ENCODE data around the gene OR13C2. TPM values are rescaled to one million over a fixed set of nuclear protein-coding genes. Genes with fewer than 3 reads are reported as not detected.

OR13C2 gene
- polyA plus RNA-seq, 4 donors, result 0.18 to 0.35 (median 0.32) TPM; not detected in 1

DNA sequence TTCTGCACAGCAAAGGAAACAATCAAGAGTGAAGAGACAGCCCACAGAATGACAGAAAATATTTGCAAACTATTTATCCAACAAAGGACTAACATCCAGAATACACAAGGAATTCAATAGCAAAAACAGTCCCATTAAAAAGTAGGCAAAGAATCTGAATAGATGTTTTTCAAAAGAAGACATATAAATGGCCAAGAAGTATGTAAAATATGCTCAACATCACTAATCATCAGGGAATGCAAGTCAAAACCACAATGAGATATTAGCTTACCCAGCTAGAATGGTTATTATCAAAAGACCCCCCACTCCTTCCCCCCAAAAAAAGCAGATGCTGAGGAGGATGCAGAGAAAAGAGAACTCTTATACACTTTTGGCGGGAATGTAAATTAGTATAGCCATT is 49.9 kb downstream of the OR13C2 start:
- DNase-seq (ENCODE audit: low read depth in 4 of 4, low spot score in 2 of 4), result no peak

Other genes with a start within 250 kb of the OR13C2 start
- gene OR13F1, start 101.4 kb downstream of the OR13C2 start, polyA plus RNA-seq (ENCODE audit: insufficient read length in 4 of 4), result not detected
- not detected for gene OR13C4, start 78.4 kb downstream of the OR13C2 start, polyA plus RNA-seq (ENCODE audit: insufficient read length in 4 of 4)
- not detected for gene OR13C3, start 68.8 kb downstream of the OR13C2 start, polyA plus RNA-seq (ENCODE audit: insufficient read length in 4 of 4)
- not detected for gene OR13C8, start 36.5 kb downstream of the OR13C2 start, polyA plus RNA-seq (ENCODE audit: insufficient read length in 4 of 4)
- under 1 TPM in 1 of 4 donors, not detected in 3; 0.21 TPM for gene OR13C5, start 6.2 kb downstream of the OR13C2 start, polyA plus RNA-seq (ENCODE audit: insufficient read length in 4 of 4)
- not detected for gene OR13C9, start 12.6 kb upstream of the OR13C2 start, polyA plus RNA-seq (ENCODE audit: insufficient read length in 4 of 4)
- under 1 TPM in 1 of 4 donors, not detected in 3; 0.11 TPM for gene OR13D1, start 88.9 kb upstream of the OR13C2 start, polyA plus RNA-seq (ENCODE audit: insufficient read length in 4 of 4)
- gene NIPSNAP3A, start 142.1 kb upstream of the OR13C2 start, polyA plus RNA-seq (ENCODE audit: insufficient read length in 4 of 4), result 10 to 100 TPM; 42.5 to 60.2 (median 55.1) TPM
- 10 to 100 TPM in 3 of 4 donors, 1 to 10 TPM in 1; 9.4 to 16.3 (median 12.1) TPM for gene NIPSNAP3B, start 158.5 kb upstream of the OR13C2 start, polyA plus RNA-seq (ENCODE audit: insufficient read length in 4 of 4)

Data from left renal cortex interstitium (tissue), 4 donors.